GM18867 (cell line): ENCODE results near the gene RAMP3.

ENCODE experiments used
- ATAC-seq: cut with Tn5 transposase; IDR thresholded peaks from one replicate; pipeline ENCODE4 v1.9.1; 2021; ENCODE audit warnings: mild to moderate bottlenecking, moderate library complexity; ENCODE audit not compliant: unreplicated experiment

Gene RAMP3

GRCh38 chr7:45178241-45179225 is 20.9 kb downstream of the RAMP3 start:
- ATAC-seq = no peak

DNA sequence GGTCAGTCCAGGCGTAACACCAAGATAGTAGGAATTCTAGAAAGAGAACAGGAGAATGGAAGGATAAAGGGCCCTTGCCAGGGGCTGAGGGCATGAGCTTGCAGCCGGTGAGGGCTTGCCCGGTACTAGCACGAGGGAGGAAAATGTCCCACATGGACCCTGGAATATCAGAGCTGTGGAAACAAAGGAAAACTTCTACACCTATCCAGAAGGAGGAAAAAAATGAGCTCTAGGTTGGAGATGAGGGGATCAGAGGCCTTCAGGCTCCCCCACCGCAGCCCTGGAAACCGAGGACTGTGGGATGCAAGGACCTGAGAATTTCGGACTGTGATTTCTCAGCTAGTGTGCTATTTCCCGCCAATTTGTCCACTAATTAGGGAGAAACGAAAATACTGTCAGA is 22.1 kb downstream of the RAMP3 start:
- no peak for ATAC-seq

- ATAC-seq = no peak
Measured at GRCh38 chr7:45180084-45180986, 22.7 kb downstream of the RAMP3 start.

DNA sequence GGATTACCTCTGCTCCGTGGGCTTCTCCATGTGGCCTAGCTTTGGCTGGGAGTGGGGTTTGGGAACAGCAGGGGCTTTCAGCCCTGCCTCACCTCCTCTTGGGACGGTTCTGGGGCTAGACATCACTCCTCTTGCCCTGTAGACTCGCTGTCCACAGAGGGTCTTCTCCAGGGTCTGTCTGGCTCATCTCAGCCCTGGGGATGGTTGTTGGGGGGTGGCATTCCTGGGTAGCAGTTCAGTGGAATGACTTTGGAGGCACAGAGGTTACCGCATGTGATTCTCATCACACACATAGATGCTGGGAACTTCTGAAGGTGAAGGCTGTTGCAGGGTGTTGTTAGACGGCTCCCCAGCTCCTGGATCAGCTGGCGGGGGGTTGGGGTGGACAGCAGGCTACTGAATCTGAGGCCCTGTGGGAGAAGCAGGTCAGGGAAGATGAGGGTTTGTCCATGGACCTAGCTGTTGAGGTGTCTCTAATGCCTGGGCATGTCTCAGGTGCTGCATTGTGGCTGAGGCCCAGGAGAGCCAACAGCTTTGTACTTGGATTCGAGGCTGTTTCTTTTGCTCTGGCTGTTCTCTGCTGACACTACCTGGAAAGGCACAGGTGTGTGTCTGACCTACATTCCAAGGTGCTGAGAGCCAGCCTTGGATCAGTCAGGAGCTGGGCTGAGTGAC is 23.8 kb downstream of the RAMP3 start:
- ATAC-seq = no peak

DNA sequence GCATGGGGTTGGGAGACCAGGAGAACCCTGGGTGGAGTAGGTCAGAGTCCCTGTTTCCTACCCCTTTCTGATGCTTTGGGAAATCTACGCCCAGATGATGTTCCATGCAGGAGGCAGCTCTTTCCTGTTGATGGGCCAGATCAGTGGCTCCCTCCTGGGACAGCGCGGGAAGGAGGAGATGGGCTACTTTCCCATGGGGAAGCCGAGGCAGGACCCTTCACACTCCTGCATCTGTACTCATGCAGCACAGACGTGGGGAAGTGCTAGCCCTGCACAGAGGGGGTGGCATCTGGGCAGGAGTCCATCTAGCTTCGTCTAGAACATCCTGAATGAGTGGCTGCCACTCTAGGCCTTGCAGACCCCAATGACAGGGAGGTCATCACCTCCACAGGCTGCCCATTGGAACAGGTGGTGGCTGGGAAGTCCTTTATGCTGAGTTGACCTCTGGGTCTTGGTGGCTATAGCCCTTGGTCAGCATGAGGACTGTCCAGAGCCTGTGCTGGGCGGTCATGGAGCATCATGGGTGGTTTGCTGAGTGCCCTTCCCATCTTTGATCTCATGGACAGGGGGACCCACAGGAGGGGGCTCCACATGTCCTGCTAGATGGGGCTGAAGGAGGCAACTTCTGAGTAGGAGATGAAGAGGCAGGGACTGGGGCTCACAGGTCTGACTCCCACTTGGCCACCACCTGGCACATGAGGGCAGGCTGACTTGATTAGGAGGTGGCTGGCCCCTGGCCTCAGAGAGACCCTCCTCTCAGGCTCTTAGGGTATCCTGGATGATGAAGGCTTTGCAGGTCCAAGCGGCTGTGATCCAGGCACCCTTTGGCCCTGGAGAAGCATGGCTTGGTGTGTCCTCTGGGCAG is 24.6 kb downstream of the RAMP3 start:
- ATAC-seq = no peak

GRCh38 chr7:45182856-45183710 is 25.5 kb downstream of the RAMP3 start:
- no peak for ATAC-seq

- ATAC-seq = no peak
Measured at GRCh38 chr7:45183711-45184210, 26.2 kb downstream of the RAMP3 start.

DNA sequence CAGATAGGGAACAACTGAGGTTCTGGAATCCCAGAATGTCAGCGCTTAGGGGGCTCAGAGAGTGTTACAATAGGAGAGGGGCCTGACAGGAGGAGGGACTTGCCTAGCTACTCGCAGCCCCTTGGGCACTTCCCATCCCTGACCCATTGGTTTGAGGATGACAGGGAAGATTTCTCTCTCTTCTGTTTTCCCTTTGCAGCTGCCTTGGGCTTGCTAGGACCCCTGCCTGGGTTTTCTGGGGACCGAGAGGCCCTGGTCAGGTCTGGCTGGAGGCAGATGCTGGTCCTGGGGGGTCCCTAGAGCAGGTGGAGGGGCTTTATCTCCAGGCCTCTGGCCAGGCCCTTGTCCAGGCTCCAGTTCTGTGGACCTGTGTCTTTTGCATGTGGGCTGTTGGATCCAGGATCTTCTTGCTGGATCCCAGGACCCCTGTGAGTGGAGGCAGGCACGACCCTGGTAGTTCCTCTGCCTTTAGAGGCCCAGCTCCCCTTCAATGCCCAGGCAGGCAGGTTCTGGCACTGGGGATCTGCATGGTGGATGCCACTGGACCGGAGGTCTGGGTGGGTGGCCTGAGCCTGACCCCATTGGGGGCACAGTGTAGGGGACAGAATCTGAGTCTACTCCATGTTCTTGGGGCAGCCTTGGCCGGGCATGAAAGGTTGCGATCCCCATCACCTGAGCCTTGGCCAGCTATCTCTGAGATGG is 26.9 kb downstream of the RAMP3 start:
- no peak for ATAC-seq

DNA sequence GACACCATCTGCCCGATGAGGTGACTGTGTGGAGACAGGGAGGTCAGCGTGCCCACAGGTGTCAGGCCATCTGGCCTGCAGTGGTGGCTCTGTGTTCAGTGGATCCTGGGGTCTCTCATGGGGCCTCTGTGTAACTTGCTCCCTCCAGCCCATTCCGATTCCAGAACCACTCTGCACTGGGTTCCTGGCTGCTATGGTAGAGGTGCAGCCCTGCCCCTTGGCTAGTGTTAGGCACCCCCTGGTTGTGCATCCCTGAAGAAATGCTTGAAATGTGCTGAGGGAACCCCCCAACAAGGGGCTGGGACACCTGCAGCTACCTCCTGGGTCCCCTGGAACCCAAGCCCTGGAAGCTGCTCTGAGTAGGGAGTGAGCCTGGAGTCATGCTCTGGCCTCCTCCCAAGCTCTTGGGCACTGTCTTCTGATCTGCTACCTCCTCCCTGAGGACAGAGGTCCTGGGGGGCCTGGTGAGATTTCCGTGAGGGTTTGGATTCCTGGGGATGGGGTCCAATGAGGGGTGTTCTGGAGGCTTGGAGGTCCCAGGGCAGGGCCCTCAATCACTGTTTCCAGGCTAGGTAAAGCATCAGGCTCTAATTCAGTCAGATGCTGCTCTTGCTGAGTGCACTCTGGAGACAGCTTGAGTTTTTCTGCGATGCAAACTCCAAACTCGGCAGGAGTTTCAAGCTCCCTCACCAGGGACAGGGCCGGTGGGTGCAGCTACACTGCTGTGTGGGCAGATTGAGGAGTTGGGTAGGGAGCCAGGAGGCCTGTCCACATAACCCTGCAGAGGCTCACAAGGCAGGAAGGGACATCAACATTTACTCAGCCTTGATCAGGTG is 27.7 kb downstream of the RAMP3 start:
- no peak for ATAC-seq

GRCh38 chr7:45185864-45186250 is 28.3 kb downstream of the RAMP3 start:
- no peak for ATAC-seq

DNA sequence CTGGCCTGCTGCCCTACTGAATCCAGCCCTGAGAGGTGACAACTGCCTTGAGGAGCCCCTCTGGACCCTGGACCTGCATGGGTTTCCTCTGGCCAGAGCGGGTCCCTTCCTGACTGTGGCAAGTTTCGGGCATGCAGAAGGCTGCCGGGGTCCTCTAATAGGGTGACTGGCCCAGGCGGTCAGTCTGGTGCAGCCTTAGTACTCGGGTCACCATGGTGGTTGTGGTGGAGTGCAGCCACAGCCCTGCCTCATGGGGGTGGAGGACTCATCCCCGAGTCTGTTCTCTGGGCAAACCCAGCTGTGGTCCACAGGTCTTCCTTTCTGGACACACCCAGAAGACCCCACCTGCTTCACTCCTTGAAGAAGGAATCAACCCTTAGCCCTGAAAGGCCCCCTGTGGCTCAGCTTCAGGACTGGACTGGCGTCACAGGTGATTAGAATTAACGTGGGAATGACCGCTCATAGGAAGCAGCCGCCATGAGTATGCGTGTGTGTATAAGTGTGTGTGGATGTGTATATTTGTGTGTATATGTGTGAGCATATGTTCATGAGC is 28.7 kb downstream of the RAMP3 start:
- ATAC-seq = no peak

DNA sequence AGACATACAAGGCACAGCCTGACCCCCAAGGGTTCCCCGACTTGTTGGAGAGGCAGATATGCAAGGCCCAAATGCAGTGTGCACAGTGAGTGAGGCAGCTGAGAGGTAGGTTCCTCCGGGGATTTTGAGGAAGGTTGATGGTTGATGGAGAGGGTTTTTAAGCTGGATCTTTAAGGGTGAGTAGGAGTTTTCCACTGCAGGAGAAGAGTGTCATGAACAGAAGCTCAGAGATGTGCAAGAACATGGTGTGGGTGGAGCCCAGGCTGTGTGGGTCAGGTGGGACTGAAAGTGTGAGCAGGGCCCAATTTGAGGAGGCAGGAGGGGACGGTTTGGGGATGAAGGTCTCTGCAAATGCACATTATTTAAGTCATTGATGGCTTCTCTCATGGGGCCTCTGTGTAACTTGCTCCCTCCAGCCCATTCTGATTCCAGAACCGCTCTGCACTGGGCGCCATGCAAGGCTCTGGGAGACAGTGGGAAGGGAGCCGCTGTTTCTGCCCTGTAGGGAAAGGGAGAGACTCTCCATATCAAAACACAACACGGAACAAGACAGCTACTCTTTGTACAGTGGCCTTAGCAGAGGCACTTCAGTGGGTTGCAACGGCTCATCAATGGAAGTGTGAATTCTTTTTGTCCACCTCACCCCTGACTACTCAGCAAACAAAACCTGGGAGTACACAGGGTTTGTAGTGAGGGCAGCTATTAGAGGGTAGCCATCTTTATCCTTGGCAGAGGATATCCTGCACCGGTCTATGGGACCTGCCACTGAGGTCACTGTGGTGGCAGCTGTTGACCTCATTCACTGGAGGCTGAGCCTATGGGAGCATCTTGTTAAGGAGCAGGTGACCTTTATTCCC is 29.7 kb downstream of the RAMP3 start:
- no peak for ATAC-seq

DNA sequence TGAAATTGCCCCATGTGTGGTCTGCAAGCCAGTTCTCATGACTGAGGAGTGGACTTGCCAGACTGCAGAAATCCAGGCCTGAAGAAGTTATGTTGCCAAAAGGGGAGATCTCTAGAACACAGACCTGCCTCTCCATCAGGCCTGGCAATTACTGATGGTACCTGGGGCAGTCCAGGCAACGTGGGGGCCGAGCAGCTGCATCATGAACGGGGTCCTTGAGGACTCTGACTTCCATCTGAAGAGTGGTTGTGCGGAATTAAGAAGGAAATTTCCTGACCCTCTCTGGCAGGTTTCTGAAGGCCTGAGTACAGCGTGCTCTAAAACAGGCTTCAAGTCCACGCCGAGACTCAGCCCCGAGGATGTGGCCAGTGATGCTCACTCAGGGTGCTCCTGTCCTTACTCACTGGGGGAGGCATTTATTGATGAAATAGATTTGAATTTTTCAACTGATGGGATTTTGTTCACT is 30.4 kb downstream of the RAMP3 start:
- ATAC-seq = no peak

DNA sequence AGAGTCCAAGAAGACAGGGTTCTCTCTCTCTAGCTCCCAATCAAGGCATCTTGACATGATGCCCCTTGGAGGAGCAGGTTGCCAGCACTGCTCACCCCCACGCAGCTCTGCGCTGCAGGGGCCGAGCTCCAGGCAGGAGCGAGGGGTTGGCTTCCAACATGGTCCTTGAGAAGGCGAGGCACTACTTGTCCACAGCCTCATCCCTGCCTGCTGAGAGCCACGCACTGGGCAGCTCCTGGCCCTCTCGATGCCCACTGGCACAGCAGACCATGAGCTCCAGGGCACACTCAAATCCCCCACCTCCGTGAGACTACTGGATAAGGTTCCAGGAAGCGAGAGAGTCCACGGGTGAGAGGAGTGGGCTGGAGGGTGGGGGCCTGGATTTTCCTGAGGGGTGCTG is 31.1 kb downstream of the RAMP3 start:
- no peak for ATAC-seq

DNA sequence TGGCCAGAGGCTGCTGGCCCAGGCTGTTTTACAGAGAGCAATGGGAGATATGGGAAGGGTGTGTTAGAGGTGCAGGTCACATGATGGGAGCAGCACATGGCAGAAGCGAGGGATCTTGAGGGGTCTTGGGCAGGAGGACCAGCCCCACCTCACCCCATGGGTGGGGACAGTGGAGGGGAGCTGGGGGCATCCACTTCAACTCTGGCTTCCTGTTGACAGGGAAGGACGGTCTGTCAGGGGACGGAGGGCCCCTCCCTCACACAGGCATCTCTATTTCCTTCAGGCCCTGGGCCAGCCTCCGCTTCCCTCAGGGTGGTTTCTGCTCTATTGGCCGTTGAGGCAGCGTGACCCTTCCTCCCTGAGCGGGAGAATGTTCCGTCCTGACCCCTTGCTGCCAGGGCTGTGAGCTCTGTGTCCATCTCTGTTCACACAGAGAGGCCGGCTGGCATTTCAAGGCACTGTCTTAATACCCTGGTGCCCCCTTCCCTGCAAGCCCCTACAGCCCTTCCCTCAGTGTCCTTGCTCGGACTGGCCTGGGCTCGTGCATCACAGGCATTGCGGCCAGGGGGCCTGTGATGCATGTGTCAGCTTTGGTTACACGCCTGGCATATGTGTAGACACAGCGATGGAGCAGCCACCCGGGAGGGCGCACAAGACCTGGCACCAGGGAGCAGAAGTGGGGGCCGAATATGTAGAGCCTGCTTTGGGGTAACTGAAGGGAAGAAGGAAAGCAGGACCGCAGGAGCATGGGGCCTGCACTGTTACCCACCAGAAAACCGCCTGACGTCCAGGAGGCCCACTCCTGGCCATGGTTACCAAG is 31.8 kb downstream of the RAMP3 start:
- no peak for ATAC-seq
